Measurements from ENCODE around the gene CLDN19. TPM values are rescaled to one million over a fixed set of nuclear protein-coding genes. Genes with fewer than 3 reads are reported as not detected.

The CLDN19 gene
- total RNA-seq, 1 experiment from 2014 or later: 0.05 TPM

DNA sequence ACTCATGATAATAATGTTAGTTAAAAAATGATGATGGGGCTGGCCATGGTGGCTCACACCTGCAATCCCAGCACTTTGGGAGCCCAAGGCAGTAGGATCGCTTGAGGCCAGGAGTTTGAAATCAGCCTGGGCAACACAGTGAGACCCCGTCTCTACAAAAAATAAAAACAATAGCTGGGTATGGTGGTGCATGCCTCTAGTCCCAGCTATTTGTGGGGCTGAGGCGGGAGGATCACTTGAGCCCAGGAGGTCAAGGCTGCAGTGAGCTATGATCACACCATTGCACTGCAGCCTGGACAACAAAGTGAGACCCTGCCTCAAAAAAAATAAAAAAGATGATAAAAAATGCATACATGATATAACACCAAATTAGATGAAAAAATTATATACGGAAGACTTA lies 21.5 kb upstream of the CLDN19 start:
- H3K27ac ChIP-seq (ENCODE audit: low read length): no peak overlapping the region
- H3K27me3 ChIP-seq (ENCODE audit: control insufficient read depth, insufficient read depth, low read length): no peaks in the 10 kb centered on the region
- ChIA-PET POLR2A (no interaction called here), CTCF (no interaction called here)
- peaks cover 12% of the 10 kb centered on the region for H3K4me1 ChIP-seq (ENCODE audit: control insufficient read depth, insufficient read depth, low read length)
- in situ Hi-C loops (cut with HindIII; ENCODE audit: low pct_unique_long_range_greater_than_20kb, low sequenced_read_pairs) (no loop called here), intact Hi-C loops (cut with micrococcal nuclease; ENCODE audit: unreplicated experiment) (no loop called here)
- DNase-seq (ENCODE audit: low read depth, low spot score) (no peak), ATAC-seq (no peak)
- TF ChIP-seq, protein P1, sequence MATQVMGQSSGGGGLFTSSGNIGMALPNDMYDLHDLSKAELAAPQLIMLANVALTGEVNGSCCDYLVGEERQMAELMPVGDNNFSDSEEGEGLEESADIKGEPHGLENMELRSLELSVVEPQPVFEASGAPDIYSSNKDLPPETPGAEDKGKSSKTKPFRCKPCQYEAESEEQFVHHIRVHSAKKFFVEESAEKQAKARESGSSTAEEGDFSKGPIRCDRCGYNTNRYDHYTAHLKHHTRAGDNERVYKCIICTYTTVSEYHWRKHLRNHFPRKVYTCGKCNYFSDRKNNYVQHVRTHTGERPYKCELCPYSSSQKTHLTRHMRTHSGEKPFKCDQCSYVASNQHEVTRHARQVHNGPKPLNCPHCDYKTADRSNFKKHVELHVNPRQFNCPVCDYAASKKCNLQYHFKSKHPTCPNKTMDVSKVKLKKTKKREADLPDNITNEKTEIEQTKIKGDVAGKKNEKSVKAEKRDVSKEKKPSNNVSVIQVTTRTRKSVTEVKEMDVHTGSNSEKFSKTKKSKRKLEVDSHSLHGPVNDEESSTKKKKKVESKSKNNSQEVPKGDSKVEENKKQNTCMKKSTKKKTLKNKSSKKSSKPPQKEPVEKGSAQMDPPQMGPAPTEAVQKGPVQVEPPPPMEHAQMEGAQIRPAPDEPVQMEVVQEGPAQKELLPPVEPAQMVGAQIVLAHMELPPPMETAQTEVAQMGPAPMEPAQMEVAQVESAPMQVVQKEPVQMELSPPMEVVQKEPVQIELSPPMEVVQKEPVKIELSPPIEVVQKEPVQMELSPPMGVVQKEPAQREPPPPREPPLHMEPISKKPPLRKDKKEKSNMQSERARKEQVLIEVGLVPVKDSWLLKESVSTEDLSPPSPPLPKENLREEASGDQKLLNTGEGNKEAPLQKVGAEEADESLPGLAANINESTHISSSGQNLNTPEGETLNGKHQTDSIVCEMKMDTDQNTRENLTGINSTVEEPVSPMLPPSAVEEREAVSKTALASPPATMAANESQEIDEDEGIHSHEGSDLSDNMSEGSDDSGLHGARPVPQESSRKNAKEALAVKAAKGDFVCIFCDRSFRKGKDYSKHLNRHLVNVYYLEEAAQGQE (IDR thresholded peaks at IDR 0.05; ENCODE audit: insufficient read depth in 1 of 2, low read depth in 2 of 2, low read length in 1 of 2): no peak
- TF ChIP-seq TCF7L2 (IDR thresholded peaks at IDR 0.05; ENCODE audit: low read depth, low read length) (no peak), CTCF (IDR thresholded peaks at IDR 0.05) (no peak)
- no peak overlapping the region for H3K4me3 ChIP-seq (ENCODE audit: low read depth in 2 of 2, low read length in 2 of 2)
- H3K36me3 ChIP-seq (ENCODE audit: control insufficient read depth, insufficient read depth, low read length): peaks cover 6% of the 10 kb centered on the region
- no TSS peak for BruUV-seq (replicated peaks)
- H3K9me3 ChIP-seq (ENCODE audit: control insufficient read depth, insufficient read depth, low read depth, low read length): no peaks in the 10 kb centered on the region

- Histone ChIP-seq H3K9me3 (ENCODE audit: control insufficient read depth, insufficient read depth, low read depth, low read length) (no peaks in the 10 kb centered on the region), H3K36me3 (ENCODE audit: control insufficient read depth, insufficient read depth, low read length) (peaks cover 18% of the 10 kb centered on the region), H3K27me3 (ENCODE audit: control insufficient read depth, insufficient read depth, low read length) (no peaks in the 10 kb centered on the region), H3K27ac (ENCODE audit: low read length) (no peak overlapping the region), H3K4me1 (ENCODE audit: control insufficient read depth, insufficient read depth, low read length) (no peaks in the 10 kb centered on the region), H3K4me3 (ENCODE audit: low read depth in 2 of 2, low read length in 2 of 2) (no peak overlapping the region)
- CTCF ChIA-PET: no interaction called here
- no peak for DNase-seq (ENCODE audit: low read depth, low spot score)
- TF ChIP-seq CTCF (IDR thresholded peaks at IDR 0.05) (peak; percentile 24; the same call in 1 of the 2 replicates), POLR2AphosphoS5 (IDR thresholded peaks at IDR 0.05; ENCODE audit: low read depth, low read length) (no peak)
- TF ChIP-seq, protein P1 (IDR thresholded peaks at IDR 0.05; ENCODE audit: insufficient read depth in 1 of 2, low read depth in 2 of 2, low read length in 1 of 2): no peak
- no peak for ATAC-seq
- in situ Hi-C loops (cut with HindIII; ENCODE audit: low pct_unique_long_range_greater_than_20kb, low sequenced_read_pairs): no loop called here
- intact Hi-C loops (cut with micrococcal nuclease; ENCODE audit: unreplicated experiment): no loop called here
- POLR2A ChIA-PET: interaction anchor here (0.6 kb wide), 1 partner anchor 21 kb away, joined by 3 read pairs; no protein-coding TSS in a partner anchor
- no TSS peak for BruUV-seq (replicated peaks)
Observed at GRCh38 chr1:42759114-42759513, 19.1 kb upstream of the CLDN19 start.
